HS-27A (cell line): ENCODE data around the gene CHST12.
"Not testable (repeated sequence)": the region's sequence is repeated elsewhere in the genome, so short reads cannot be mapped to it uniquely, and the experiment has no call there.

Source experiments
- DNase-seq: peaks from one replicate; pipeline ENCODE4 v3.0.0-alpha.2; 2012; ENCODE audit warnings: low read depth, missing footprints

The CHST12 gene

DNA sequence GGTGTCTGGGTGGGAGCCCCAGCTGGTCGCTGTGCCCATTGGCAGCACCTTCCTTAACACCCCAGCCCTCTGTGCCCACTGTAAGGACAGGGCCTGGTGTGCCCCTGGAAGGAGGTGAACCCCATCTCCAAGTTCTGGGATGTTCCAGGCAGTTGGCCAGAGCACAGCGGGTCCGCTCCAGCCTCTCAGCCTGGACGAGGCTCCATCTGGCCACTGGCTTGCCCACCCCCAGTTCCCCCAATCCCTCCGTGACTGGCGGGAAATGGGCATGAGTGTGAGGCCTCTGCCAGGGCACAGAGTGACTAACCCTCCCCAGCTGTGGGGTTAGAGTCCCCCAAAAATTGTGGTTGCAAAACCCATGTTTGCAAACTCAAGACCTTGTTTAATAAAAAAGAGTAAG lies 57.2 kb downstream of the CHST12 start:
- no peak for DNase-seq

DNA sequence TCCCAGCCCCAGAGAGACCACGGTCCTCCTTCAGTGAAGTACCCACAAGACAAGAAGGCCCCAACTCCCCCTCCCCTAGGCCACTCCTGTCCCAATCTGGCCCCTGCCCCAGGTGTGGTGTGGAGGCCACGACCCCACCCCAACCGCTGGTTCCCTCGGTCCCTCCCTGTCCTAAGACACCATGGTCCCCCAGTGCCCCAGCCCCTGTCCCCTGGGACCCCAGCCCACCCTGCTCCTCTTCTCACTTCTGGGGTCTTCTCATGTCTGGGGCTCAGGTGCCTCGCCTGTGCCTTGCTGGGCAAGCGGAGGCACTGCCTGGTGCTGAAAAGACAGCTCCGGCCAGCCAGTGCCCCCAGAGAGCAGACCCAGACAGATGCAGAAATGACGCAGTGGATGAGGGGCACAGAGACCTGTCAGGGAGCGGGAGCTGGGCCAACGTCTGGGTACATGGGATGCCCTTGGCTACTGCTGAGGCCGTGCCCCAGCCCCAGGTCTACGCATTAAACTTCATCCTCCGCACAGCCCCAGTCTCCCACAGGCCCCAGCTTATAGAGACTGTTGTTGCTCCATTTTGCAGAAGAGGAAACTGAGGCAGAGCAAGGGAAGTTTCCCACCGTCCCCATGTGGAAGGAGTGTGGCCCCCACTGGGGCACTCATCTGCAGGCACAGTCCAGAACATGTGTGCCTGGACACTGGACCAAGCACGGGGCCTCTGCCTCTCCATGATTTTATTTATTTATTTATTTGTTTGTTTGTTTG lies 58.0 kb downstream of the CHST12 start:
- no peak for DNase-seq

DNA sequence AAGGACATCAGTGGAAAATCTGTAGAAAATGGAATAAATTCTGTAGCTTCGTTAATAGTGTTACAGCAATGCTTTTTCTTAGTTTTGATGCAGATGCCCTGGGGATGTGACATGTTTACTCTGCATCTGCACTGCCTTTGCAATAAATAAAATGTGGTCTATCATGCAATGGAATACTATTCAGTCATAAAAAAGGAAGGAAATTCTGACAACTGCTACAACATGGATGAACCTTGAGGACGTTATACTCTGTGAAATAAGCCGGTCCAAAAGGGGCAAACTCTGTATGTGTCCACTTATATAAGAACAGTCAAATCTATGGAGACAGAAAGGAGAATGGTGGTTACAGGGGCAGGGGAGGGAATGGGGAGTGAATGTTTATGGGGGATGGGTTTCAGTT lies 59.3 kb downstream of the CHST12 start:
- no peak for DNase-seq

DNA sequence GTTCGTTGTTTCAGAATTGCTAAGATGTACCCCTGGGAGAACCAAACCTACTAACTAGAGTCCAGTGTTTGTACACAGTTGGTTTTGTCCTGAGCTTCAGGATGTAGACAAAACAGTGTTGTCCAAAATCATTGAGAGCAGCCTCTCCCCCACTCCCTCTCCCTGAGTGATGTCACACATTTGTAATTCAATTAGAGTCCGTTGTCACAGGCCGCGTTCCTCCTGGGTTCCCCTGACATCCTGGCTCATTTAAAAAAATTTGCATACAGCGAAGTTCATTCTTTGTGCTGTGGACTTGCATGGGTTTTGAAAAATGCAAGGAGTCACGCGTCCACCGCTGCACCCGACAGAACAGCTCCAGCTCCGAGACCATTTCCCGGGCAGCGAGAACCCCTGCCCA lies 62.5 kb downstream of the CHST12 start:
- DNase-seq: no peak

DNA sequence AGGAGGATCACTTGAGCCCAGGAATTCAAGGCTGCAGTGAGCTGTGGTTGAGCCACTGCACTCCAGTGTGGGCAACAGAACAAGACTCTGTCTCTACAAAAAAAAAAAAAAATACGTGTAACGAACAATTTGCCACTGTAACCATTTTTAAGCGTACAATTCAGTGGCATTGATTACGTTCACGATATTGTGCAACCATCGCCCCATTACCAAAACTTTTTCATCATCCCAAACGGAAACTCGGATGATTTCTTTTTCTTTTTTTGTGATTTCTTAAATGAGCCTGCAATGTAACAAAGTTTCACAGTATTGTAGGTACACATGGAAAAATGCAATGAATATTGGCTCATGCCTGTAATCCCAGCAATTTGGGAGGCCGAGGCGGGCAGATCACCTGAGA lies 63.3 kb downstream of the CHST12 start:
- DNase-seq: no peak

DNA sequence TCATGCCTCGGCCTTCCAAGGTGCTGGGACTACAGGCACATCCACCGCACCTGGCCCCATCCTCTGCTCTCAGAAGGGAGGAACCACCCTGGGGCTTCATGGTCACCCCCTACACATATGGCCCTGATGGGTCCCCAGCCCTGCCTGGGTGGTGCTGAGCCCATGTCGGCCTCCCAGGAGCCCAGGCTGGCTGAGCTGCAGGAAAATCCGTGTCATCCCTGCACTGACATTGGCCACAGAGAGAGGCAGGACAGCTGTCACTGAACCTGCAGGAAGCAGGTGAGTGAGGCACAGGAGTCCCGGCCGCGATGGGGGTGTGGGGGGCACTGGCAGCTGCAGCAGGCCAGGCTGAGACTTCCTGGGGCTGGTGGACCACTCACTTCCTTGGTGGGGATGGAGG lies 64.8 kb downstream of the CHST12 start:
- DNase-seq: no peak

DNA sequence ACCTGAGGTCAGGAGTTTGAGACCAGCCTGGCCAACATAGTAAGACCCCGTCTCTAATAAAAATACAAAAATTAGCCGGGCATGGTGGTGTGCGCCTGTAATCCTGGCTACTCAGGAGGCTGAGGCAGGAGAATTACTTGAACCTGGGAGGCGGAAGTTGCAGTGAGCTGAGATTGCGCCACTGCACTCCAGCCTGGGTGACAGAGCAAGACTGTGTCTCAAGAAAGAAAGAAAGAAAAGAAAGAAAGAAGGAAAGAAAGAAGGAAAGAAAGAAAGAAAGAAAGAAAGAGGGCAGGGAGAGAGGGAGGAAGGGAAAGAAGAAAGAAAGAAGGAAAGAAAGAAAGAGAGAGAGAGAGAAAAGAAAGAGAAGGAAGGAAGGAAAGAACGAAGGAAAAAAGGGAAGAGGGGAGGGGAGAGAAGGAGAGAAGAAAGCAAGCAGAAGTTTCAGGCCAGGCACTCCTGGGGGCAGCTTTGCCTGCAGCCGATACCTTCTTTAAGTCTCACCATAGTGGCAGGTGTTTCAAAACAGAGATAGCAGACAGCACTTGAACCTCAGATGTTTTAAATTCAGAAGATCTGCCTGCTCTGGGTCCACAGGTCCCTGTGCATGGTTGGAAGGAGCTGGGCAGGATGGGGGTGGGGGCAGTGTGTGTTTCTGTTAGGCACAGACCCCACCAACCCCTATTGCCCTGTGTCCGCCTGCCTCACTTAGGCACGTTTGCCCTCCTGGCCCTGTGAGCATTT lies 66.2 kb downstream of the CHST12 start:
- DNase-seq: not testable (repeated sequence)

DNA sequence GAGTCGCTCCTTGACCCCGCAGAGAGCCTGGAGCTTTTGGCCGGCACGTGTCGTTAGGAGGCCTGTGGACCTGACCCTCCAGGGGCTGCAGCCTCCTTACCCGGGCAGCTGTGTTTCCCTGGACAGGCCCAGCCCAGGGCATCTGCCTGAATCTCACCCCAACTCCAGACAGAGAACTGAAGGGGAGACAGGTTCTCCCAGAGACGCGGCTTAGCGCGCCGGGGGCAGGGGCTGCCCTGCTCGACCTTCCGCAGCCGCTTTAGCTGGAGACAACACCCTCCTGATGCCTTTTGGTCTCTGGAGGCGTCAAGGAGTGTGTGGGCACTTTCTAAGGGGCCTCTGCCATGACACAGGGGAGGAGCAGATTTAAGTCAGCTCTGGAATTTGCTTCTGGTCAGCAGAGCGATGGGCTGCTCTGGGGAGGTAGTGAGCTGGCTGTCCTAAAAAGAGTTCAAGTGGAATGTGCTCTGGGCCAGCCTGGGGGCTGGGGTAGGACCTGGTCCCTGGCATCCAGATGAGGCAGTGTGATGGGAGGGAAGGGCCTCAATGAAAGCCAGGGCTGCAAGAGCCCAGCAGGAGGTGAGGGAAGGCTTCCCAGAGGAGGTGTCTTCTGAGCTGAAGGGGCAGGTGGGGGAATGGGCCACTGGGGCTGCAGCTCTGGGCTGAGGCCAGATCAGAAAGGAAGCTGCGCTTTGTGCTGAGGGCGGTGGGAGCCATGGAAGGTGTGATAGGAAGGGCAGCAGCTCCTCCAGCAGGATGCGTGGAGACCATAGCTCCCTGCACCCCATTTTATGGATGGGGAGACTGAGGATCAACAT lies 67.0 kb downstream of the CHST12 start:
- no peak for DNase-seq

DNA sequence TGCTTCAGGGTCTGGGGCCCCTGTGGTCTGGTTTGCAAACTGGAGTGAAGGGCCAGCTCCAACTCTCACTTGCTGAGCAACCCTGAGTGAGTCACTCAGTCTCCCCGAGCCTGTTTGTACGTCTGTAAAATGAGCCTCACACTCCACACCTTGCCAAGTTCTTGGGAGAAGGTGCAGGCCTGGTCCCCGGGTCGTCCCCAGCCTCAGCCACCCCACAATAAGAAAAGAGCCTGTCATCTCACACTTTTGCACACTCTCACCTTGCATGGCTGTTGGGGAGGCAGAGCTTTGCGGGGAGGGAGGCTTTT lies 67.6 kb downstream of the CHST12 start:
- DNase-seq: no peak

DNA sequence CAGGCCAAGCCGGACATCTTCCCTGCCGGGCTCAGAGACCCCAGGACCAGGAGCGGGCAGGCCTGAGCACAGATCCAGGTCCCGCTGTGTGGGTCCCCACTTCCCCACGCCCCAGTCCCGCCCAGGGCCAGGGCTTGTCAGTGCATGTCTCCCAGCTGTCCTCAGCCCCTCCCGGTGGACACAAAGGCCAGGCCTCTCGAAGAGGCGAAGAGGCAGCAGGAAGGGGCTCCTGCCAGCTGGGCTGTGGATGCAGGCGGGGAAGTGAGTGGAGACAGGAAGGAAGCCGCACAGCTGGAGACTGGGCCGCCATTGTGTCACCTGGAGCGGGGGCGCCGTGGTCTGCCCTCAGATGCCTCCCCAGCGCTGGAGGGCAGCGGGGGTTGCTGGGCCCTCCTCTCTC lies 68.0 kb downstream of the CHST12 start:
- DNase-seq: no peak

DNA sequence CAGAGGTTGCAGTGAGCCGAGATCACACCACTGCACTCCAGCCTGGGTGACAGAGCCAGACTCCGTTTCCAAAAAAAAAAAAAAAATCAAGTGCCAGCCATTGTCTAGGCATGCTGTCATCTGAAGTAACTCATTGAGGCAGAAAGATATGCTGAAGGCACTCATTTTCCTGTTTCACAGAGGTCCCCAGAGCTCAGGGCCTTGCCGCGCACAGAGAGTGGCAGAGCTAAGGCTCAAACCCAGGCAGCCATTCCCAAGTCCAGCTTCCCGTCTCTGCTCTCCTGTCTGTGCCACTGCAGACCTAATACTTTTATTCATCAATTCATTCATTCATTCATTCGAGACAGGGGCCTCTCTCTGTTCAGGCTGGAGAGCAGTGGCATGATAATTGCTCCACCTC lies 69.3 kb downstream of the CHST12 start:
- no peak for DNase-seq

DNA sequence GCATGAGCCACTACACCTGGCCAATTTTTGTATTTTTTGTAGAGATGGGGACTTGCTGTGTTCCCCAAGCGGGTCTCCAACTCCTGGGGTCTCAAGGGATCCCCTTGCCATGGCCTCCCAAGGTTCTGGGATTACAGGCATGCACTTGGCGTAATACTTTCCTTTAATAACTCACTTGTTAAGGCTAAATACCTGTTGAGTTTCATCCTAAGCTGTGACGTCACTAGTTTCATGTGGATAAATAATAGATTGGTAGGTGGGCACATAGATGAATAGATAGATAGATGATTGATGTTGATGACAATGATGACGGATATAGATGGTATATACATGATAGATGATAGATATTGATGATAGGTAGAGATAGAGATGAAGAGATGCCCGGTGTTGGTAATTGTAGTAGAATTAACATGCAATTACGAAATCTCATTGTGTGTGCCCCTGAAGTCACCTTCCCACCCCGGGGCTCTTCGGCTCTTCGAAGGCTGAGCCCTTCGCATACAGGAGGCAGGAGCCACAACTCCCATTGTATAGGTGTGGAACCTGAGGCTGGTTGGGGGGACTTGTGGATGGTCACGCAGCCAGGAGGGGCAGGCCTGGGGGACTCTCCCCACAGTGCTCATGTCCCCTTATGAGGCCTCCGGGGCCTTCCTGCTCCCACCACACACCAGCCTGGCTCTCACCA lies 70.2 kb downstream of the CHST12 start:
- no peak for DNase-seq

DNA sequence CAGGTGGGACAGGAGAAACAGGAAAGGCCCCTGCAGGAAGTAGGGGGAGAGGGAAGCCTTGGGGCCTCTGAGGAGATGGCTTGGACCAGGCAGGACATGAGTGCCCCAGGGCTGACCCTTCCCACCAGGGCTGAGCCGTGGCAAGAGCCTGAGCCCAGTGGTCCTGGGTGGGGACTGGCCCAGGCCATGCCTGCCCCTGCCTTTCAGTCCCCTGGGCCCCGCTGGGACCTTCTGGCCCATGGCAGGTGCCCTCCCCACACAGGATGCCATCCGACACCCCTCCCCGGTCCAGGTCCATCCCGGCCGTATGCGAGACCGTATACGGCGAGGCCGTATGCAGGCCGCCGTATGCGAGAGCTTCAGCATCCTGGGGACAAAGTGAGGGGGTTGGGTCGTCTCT lies 70.8 kb downstream of the CHST12 start:
- DNase-seq: no peak

DNA sequence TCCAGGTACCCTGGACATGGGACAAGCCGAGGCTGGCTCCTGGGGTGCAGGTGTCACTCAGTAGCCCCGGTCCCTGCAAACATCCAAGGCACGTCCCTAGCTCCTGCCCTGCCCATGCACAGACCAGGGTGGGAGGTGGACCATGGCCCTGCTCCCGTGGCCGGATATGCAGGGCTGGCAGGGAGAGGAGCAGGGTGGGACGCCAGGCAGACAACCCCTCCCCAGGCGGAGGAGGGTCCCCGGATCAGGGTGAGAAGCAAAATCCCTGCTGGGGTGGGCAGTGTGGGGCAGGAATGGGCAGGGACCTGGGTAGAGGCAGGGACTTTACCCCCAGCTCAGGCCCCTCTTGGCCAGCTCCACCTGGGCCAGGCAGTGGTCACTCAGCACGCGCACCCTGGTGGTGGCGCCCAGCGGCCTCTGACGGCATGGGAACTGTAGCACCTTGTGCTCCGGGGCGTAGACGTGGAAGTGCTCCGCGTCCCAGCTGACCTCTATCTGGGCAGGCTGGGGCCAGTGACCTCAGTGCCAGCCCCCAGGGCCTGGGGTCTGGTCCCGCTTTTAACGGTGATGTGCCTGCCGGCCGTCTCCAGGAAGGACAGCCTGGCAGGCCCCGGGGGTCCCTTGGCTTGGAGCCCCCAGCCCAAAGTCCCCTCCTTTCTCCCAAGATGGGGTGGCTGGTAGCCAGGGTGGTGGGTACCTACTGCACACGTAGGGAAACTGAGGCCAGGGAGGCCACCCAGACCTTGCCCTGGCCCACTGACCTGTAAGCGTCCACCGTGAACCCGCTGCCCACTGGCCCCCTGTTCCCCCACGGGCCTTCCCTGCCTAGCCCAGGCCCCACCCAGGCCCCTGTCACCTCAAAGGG lies 71.6 kb downstream of the CHST12 start:
- DNase-seq: no peak

DNA sequence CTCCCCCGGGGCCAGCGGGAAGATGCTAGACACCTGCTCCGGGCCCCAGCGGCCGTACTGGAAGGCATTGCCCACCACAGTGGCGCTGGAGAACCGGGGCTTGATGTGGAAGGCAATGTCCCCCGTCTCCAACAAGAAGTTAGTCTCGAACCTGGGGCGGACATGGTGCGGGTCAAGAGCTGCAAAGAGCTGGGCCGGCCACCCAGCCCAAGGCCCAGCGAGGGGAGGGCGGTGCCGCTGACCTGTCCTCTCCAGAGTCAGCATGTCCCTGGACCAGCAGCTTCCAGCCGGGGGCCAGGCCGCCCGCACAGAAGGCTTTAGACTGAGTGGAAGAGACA lies 72.2 kb downstream of the CHST12 start:
- no peak for DNase-seq

DNA sequence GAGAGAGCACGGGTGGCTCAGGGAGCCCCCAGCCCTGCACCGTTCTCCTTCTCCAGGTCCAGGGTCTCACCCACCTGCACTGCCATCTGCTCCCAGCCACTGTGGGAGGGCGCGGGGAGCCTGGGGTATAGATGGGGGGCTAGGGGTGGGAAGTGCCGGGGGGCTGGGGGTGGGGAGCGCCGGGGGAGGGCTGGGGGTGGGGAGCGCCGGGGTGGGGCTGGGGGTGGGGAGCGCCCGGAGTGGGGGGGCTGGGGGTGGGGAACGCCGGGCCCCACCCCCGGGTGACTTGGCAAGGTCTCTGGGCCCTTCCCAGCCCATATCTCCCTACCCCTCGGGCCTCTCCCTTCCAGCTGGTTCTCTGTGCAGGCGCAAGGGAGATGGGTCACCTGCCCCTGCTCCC lies 72.9 kb downstream of the CHST12 start, which contains the start of gene GRIFIN:
Gene GRIFIN (minus strand): TSS at position 101 of the 400 bp plus-strand sequence. CDS start 15 bp downstream, at position 86.
- DNase-seq: no peak

DNA sequence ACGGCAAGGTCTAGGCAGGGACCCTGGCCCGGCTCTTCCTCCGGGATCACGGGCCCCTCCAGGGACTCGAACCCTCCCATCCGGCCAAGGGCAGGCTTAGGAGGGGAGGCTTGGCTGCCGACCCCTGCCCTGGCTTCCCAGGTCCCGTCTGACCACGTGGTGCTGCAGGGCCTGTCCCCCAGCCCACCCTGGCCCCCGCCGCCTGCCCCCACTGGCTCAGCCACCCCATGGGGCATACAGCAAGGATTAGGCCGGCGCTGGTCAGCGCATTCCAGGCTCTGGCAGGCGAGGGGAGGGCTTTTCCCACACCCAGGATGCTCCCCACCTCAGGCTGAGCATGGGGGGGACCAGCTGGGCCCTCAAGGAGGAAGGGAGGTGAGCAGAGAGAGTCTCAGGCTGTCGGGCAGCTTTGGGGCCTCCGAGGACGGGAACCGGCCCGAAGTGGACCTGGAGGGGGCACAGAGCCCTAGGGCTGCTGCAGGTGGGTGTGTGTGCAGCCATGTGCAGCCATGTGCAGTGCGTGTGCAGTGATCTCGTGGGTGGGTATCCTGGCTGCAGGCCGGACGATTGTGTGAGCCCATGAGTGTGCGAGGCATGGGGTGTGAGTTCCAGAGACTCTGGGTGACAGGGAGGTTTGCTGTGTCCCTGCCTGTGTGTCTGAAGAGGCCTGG lies 73.5 kb downstream of the CHST12 start:
- no peak for DNase-seq

DNA sequence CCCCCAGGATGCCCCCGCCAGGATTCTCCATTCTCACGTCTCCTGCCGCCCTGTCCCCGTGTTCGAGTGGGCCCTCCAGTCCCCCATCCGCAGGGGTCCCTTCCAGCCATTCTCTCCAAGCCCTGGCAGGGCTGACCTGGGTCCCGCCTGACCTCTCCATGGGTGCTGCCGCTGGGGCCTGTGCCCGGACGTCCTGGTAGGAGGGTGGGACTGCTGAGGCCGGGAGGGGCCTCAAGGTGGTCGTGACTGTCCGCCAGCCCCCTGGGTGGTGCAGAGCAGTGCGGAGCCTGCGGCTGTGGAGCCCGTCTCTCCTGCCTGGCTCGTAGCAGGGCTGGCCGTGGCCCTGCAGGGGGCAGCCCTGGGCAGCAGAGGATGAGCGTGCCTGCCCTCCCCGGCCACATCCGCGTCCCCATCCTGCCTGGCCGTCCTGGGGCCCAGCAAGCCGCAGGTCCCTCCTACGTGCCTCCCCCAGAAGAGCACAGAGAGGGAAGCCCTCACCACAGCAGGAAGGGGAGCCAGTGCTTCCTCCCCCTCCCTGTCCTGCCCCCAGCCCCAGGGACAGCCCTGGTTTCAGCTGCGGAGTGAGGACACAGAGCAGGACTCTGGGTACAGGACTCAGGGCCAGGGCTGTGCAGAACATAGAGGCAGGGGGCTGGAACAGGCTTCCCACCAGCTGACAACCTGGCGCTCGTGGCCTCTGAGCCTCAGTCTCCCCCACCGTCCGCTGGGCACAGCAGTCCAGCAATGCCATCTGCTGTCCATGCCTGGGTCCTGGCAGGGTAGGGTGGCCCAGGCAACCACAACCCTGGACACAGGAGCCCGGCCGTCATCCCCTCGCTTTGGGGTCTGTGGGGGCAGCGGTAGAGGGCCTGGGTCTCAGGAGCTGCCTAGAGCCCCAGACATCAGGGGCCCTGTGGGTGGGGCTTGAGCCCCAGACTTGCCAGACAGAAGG lies 74.3 kb downstream of the CHST12 start:
- no peak for DNase-seq

DNA sequence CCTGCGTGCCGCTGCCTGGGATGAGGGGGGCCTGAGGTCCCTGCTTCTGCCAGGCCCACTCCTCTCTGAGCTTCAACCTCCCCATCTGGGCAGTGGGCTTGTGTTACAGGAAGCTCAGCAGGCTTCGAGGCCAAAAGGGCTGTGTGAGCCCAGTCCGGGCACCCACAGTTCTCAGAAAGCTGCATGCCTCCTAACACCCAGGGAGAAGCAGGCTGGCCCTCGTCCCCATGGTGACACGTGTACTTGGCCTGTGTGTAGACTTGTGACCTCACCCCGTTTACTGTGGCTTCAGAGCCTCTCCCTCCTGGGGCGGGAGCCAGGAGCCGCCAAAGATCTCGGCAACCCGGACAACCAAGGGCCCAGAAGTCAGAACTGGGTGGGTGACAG lies 75.0 kb downstream of the CHST12 start:
- DNase-seq: no peak

DNA sequence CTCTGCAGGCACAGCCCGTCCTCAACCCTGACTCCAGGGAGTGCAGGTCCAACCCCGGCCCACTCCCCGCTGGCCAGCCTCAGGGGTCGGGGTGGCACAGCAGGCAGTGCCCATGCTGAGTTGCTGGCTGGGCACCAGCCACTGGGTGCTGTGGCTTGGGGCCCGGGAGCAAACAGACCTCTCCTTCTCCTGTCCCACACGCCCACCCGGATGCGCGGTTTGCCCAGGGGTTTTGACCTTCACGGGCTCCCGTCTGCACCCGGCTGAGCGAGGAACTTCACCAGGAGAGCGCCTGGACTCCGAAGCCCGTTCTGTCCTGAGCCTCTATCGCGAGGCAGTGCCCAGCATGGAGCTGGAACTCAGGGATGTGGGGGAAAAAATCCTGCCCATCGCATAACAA lies 75.4 kb downstream of the CHST12 start:
- DNase-seq: no peak
